Measurements from ENCODE around the gene ANO4.

ANO4 gene

GRCh38 chr12:100830003-100830795 lies 35.6 kb downstream of the ANO4 start:
- TF ChIP-seq, protein P1, sequence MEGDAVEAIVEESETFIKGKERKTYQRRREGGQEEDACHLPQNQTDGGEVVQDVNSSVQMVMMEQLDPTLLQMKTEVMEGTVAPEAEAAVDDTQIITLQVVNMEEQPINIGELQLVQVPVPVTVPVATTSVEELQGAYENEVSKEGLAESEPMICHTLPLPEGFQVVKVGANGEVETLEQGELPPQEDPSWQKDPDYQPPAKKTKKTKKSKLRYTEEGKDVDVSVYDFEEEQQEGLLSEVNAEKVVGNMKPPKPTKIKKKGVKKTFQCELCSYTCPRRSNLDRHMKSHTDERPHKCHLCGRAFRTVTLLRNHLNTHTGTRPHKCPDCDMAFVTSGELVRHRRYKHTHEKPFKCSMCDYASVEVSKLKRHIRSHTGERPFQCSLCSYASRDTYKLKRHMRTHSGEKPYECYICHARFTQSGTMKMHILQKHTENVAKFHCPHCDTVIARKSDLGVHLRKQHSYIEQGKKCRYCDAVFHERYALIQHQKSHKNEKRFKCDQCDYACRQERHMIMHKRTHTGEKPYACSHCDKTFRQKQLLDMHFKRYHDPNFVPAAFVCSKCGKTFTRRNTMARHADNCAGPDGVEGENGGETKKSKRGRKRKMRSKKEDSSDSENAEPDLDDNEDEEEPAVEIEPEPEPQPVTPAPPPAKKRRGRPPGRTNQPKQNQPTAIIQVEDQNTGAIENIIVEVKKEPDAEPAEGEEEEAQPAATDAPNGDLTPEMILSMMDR (IDR thresholded peaks at IDR 0.05) = no peak
- no peak for TF ChIP-seq ZFX (IDR thresholded peaks at IDR 0.05; ENCODE audit: borderline replicate concordance)
- H3K27ac ChIP-seq = no peak overlapping the region

DNA sequence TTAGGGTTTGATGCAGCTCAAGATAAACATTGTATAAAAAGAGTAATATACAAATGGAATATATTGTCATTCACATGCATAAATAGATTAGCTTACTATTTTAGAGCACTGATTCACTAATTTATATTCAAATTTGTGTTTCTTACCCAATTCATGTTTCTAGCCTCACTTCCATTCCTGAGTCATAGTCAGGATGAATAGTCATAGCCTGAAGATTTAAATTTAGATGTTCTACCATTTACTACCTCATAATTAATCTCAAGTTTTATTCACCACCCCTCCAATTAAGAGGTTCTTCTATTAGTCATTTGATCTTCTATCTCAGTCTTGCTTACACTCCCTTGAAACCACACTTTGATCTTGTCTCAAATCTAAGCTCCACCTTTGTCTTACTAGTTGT lies 38.7 kb downstream of the ANO4 start:
- TF ChIP-seq ZFX (IDR thresholded peaks at IDR 0.05; ENCODE audit: borderline replicate concordance) = no peak
- TF ChIP-seq, protein P1 (IDR thresholded peaks at IDR 0.05) = no peak
- no peak overlapping the region for H3K27ac ChIP-seq

GRCh38 chr12:100840748-100841147 lies 46.2 kb downstream of the ANO4 start:
- TF ChIP-seq, protein P1 (IDR thresholded peaks at IDR 0.05) = no peak
- no peak for TF ChIP-seq ZFX (IDR thresholded peaks at IDR 0.05; ENCODE audit: borderline replicate concordance)
- no peak overlapping the region for H3K27ac ChIP-seq

- H3K27ac ChIP-seq = no peak overlapping the region
- no peak for TF ChIP-seq ZFX (IDR thresholded peaks at IDR 0.05; ENCODE audit: borderline replicate concordance)
- TF ChIP-seq, protein P1 (IDR thresholded peaks at IDR 0.05) = no peak
Measured at GRCh38 chr12:100842156-100842555, 47.6 kb downstream of the ANO4 start.

GRCh38 chr12:100843061-100843460 lies 48.5 kb downstream of the ANO4 start:
- TF ChIP-seq, protein P1 (IDR thresholded peaks at IDR 0.05) = no peak
- TF ChIP-seq ZFX (IDR thresholded peaks at IDR 0.05; ENCODE audit: borderline replicate concordance) = no peak

DNA sequence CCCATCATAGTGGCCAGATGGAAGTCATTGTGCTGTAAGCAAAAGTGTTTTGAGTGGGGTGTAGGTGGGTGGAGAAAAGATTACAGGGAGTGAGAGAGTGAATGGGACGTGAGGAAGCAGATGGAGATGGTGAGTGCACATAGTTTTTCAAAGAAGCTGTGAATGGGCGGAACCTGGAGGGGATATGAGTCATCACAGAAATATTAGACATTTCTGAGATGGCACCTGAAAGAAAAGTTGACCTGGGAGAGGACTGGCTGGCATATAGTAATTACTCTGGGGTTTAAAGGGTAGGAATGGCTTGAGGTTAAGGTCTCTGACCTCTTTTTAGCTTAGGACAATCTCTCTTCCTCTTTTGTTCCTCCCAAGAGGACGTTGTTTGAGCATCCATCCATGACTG lies 50.5 kb downstream of the ANO4 start:
- H3K27ac ChIP-seq = no peak overlapping the region
- no peak for TF ChIP-seq ZFX (IDR thresholded peaks at IDR 0.05; ENCODE audit: borderline replicate concordance)
- TF ChIP-seq, protein P1 (IDR thresholded peaks at IDR 0.05) = no peak

More at GRCh38 chr12:100843061-100843460, 48.5 kb downstream of the ANO4 start:
- no peak overlapping the region for H3K27ac ChIP-seq

- TF ChIP-seq ZFX (IDR thresholded peaks at IDR 0.05; ENCODE audit: borderline replicate concordance) = no peak
- TF ChIP-seq, protein P1 (IDR thresholded peaks at IDR 0.05) = no peak
- no peak overlapping the region for H3K27ac ChIP-seq
Measured at GRCh38 chr12:100851637-100852036, 57.1 kb downstream of the ANO4 start.
